PC-3 (cell line): ENCODE measurements around the gene ACTN4.

Source experiments
- CTCF ChIP-seq: fragments of 300-600 bp; sonication (generic); conservative IDR thresholded peaks from 2 replicates; pipeline ENCODE4 v1.5.1; 2017; ENCODE audit warnings: antibody characterized with exemption, low read depth, mild to moderate bottlenecking, low read length
- EZH2 ChIP-seq: fragments of 300-600 bp; sonication (generic); IDR thresholded peaks from one replicate; pipeline ENCODE4 v1.6.1; 2017; ENCODE audit warnings: antibody characterized with exemption, mild to moderate bottlenecking, low read length; ENCODE audit not compliant: unreplicated experiment

- TF ChIP-seq CTCF, result no peak
- no peak for TF ChIP-seq EZH2
These were observed 47.9 kb downstream of the ACTN4 start for GRCh38 chr19:38695317-38695683.
